Uterus (tissue), 4 donors: ENCODE results near the gene TLE5. TPM values are rescaled to one million over a fixed set of nuclear protein-coding genes. Genes with fewer than 3 reads are reported as not detected.

Experiments
- DNase-seq, 2 donors: peaks; one replicate each; pipeline ENCODE4 v3.0.0-alpha.2; 2019 to 2020
- H3K27ac ChIP-seq, 2 donors: fragments of 200-600 bp; sonication (generic); 1 replicate in 1 of 2; 2 replicates in 1 of 2; pipeline ENCODE4 v1.5.1; 2016 to 2018
- H3K27me3 ChIP-seq, 2 donors: fragments of 200-600 bp; sonication (generic); one replicate each; pipeline ENCODE4 v1.5.1; 2018 to 2019; ENCODE audit warnings: control low read depth in 1 of 2
- H3K36me3 ChIP-seq, 2 donors: fragments of 200-600 bp; sonication (generic); one replicate each; pipeline ENCODE4 v1.5.1; 2019; ENCODE audit warnings: control low read depth in 1 of 2
- H3K4me1 ChIP-seq, 2 donors: fragments of 200-600 bp; sonication (generic); one replicate each; pipeline ENCODE4 v1.5.1; 2018 to 2019; ENCODE audit warnings: control low read depth in 1 of 2
- H3K4me3 ChIP-seq, 2 donors: fragments of 200-600 bp; sonication (generic); 1 replicate in 1 of 2; 2 replicates in 1 of 2; pipeline ENCODE4 v1.5.1; 2018 to 2019; ENCODE audit warnings: mild to moderate bottlenecking in 1 of 2
- H3K9me3 ChIP-seq, 2 donors: fragments of 200-600 bp; sonication (generic); one replicate each; pipeline ENCODE4 v1.5.1; 2019; ENCODE audit warnings: control low read depth in 1 of 2
- POLR2A ChIP-seq, 2 donors: fragments of 450-650 bp; IDR thresholded peaks; one replicate each; pipeline ENCODE4 v1.6.1; 2016; ENCODE audit warnings: antibody characterized with exemption in 2 of 2, mild to moderate bottlenecking in 1 of 2, moderate library complexity in 1 of 2
- intact Hi-C: fragments of 100-400 bp; cut with DNase I; formaldehyde crosslinking; loops from one replicate; pipeline ENCODE4 v1.15.1; 2023; ENCODE audit warnings: low total_unique reads
- total RNA-seq, 4 donors: library from RNA; depleted of rRNA in 3 of 4; stranded (reverse); fragments of >200 nt in 3 of 4; gene quantifications; one replicate each; pipeline versions ENCODE4 v1.1.0 to v1.2.4, GENCODE V29; 2014 to 2023
- TF ChIP-seq, protein P1 (sequence below), 4 experiments: fragments of 200-600 bp in 2 of 4; fragments of 450-650 bp in 2 of 4; sonication (generic) in 2 of 4; IDR thresholded peaks; one replicate each; pipeline ENCODE4 v1.5.1; 2016 to 2019; ENCODE audit warnings: antibody characterized with exemption in 4 of 4, mild to moderate bottlenecking in 2 of 4, moderate library complexity in 1 of 4
- donor health status: DM: yes; HTN: yes; CAD: no.

Gene TLE5
- total RNA-seq, 4 donors from 2014 or later = 86.1 to 644 (median 429) TPM

DNA sequence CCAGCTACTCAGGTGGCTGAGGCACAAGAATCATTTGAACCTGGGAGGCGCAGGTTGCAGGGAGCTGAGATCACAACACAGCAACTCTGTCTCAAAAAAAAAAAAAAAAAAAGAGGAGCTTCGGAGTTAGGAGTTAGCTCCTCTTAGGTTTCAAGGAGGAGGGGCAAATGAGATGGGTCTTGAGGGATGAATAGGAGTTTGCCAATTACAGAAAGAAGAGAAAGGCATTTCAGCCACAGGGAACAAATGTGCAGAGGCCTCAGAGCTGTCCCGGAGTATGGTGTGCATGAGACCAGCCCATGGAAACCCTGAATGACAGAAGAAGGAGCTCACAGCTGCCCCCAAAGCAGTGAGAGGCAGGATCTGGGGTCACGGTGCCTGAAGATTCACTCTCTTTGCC lies 57.8 kb downstream of the TLE5 start:
- H3K4me3 ChIP-seq = no peak overlapping the region
- no peak overlapping the region for H3K27ac ChIP-seq
- DNase-seq = no peak
- H3K9me3 ChIP-seq = no peaks in the 10 kb centered on the region
- H3K36me3 ChIP-seq = no peaks in the 10 kb centered on the region
- no peaks in the 10 kb centered on the region for H3K27me3 ChIP-seq
- intact Hi-C loops = no loop called here
- TF ChIP-seq POLR2A (IDR thresholded peaks at IDR 0.05) = no peak
- TF ChIP-seq, protein P1, sequence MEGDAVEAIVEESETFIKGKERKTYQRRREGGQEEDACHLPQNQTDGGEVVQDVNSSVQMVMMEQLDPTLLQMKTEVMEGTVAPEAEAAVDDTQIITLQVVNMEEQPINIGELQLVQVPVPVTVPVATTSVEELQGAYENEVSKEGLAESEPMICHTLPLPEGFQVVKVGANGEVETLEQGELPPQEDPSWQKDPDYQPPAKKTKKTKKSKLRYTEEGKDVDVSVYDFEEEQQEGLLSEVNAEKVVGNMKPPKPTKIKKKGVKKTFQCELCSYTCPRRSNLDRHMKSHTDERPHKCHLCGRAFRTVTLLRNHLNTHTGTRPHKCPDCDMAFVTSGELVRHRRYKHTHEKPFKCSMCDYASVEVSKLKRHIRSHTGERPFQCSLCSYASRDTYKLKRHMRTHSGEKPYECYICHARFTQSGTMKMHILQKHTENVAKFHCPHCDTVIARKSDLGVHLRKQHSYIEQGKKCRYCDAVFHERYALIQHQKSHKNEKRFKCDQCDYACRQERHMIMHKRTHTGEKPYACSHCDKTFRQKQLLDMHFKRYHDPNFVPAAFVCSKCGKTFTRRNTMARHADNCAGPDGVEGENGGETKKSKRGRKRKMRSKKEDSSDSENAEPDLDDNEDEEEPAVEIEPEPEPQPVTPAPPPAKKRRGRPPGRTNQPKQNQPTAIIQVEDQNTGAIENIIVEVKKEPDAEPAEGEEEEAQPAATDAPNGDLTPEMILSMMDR (IDR thresholded peaks at IDR 0.05) = no peak
- no peaks in the 10 kb centered on the region for H3K4me1 ChIP-seq

- intact Hi-C loops = no loop called here
- Histone ChIP-seq H3K4me3 (no peak overlapping the region), H3K27me3 (no peaks in the 10 kb centered on the region), H3K9me3 (no peaks in the 10 kb centered on the region), H3K27ac (no peak overlapping the region), H3K36me3 (no peaks in the 10 kb centered on the region), H3K4me1 (no peaks in the 10 kb centered on the region)
- TF ChIP-seq, protein P1 (IDR thresholded peaks at IDR 0.05) = no peak
- no peak for TF ChIP-seq POLR2A (IDR thresholded peaks at IDR 0.05)
- DNase-seq = no peak
Observed at GRCh38 chr19:3003046-3003445, 59.2 kb downstream of the TLE5 start.

Other genes starting within 250 kb of the TLE5 start
- 10 to 100 TPM in 1 of 4 donors, 1 to 10 TPM in 3; 2.1 to 15.8 (median 5.0) TPM for gene ZNF554, start 242.6 kb downstream of the TLE5 start, total RNA-seq
- gene ZNF555, start 221.0 kb downstream of the TLE5 start, total RNA-seq = 10 to 100 TPM in 3 of 4 donors, 1 to 10 TPM in 1; 4.6 to 22.7 (median 17.7) TPM
- under 1 TPM in 2 of 4 donors, not detected in 2; 0.28 to 0.73 TPM for gene ZNF556, start 195.2 kb downstream of the TLE5 start, total RNA-seq
- gene ZNF57, start 161.6 kb downstream of the TLE5 start, total RNA-seq = 1 to 10 TPM; 3.2 to 7.7 (median 5.3) TPM
- 10 to 100 TPM in 2 of 4 donors, 1 to 10 TPM in 2; 2.4 to 17.9 (median 9.1) TPM for gene ZNF77, start 117.5 kb downstream of the TLE5 start, total RNA-seq
- 1 to 10 TPM in 2 of 4 donors, under 1 TPM in 1, not detected in 1; 0.46 to 3.5 (median 1.1) TPM for gene TLE6, start 84.9 kb downstream of the TLE5 start, total RNA-seq
- gene TLE2, start 33.2 kb downstream of the TLE5 start, total RNA-seq = 100 to 1,000 TPM in 1 of 4 donors, 10 to 100 TPM in 3; 24.9 to 102 (median 62.3) TPM
- gene GNA11, start 31.9 kb upstream of the TLE5 start, total RNA-seq = 10 to 100 TPM in 3 of 4 donors, 1 to 10 TPM in 1; 8.5 to 71.8 (median 27.7) TPM
- 1 to 10 TPM; 1.2 to 7.2 (median 2.9) TPM for gene GNA15, start 73.5 kb upstream of the TLE5 start, total RNA-seq
- 1 to 10 TPM in 2 of 4 donors, not detected in 2; 1.3 to 2.0 TPM for gene S1PR4, start 116.3 kb upstream of the TLE5 start, total RNA-seq
- gene NCLN, start 123.4 kb upstream of the TLE5 start, total RNA-seq = 10 to 100 TPM; 19.2 to 37.3 (median 28.2) TPM
- under 1 TPM in 2 of 4 donors, not detected in 2; 0.28 to 0.73 TPM for gene CELF5, start 162.2 kb upstream of the TLE5 start, total RNA-seq